GM19043 (cell line): Measurements from ENCODE around the gene ZNF692.
"Not testable (repeated sequence)": the region's sequence is repeated elsewhere in the genome, so short reads cannot be mapped to it uniquely, and the experiment has no call there.

Experiments used
- ATAC-seq: cut with Tn5 transposase; IDR thresholded peaks from one replicate; pipeline ENCODE4 v1.9.1; 2021; ENCODE audit warnings: low read depth; ENCODE audit not compliant: unreplicated experiment

ZNF692 gene

DNA sequence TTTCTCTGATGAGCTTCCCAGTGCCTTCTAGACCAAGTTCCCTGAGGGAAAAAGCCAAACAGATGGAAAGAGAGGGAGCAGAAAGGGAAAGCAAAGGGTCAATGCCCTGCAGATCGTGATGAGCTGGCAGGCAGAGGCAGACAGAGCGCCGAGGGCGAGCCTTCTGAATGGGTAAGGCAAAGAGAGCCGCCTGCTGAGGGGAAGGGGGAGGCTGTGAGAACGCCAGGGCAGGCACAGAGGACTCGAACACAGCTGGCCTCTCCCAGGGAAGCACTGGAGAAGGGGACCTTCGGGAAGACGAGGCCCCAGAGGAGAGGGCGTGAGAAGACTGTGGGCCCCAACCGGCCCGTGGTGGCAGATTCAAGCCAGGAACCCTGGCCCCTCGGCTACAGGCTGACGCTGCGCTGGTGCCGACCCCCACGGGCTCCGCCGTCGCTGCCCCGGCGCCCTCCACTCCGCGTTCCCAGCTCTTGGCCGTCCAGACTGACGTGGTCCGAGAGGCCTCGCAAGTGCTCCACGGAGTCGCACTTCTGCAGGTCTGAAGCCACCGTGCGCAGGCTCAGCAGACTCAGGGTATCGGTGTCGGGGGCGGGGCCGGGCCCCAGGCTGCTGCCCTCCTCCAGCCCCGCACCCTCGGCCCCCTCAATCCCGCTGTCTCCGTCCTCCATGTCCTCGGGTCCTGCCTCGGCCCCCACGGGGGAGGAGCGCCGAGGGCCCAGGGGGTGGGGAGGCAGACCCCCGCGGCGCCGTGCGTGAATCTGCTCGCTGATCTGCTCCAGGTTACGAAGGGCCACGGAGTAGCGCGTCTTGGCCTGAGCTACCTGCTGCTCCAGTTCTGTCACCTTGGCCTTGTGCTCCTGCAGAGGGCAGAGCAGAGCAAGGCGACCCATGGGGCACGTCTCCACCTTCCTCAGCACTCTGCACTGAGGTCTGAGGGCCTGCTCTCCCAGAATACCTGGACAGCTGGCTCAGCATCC is 47.1 kb downstream of the ZNF692 start:
- no peak for ATAC-seq

DNA sequence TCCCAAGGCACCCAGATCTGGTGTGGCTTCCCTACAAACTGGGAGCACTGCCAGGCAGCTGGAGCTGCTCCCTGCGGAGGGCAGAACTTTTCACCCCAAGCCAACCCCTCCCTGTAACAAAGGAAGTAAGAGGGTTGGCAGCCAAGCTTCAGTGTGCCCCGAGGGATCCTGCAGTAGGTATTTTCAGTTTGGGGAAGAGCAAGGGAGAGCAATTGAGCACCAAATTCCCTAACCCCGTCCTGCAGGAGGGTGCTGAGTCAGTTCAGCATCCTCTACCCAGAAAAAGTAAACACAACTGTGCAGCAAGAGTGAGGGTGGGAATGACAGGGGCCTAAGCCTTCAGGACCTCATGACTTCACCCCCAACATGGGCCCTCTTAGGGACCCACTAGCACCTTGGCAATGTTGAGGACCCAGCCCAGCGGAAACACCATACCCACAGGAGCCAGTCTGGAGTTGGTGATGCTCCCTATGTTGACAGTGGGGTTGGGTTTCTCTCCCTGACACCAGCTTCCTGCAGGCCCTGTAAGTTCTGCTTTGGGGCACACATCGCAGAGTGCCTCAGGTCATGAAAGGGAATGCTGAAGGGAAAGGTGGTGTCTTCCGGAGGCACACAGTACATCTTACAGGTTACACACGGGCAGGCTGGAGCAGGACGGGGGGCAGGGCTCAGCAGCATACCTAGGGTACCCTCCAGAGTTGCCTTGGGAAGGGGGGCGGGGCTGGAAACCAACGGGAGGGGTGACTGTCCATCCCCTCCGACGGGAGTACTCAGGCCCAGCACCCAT is 48.0 kb downstream of the ZNF692 start:
- ATAC-seq = no peak

DNA sequence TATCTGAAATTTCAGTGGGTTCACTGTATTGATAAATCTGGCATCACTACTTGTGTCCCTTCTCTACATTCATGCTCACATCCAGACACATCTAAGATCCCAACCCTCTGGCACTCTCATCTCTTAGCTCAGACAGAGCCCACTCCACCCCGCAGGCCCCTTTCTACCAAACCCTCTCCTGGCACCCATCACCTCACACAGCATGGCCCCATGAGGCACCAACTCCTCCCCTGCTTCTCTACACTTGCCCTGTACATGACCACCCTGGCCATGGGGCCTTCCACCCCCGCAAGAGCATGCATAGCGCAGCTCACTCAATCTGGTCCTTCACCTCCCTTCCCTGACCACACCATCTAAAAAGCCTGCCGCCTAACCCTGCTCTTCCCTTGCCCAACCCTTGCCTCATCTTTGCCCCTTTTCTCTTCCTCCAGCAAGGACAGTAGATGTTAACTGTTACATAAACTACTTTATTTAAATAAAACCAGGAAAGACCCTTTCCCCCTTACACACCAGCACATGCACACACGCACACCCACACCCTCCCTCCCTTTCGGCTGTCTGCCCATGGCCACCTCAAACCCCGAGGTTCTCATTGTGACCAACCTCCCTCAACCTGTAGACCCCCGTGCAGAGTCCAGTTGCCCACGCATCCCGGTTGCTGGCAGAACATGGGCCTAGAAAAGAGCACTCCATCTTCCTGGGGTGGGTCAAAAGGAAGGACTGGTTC is 48.7 kb downstream of the ZNF692 start:
- no peak for ATAC-seq

DNA sequence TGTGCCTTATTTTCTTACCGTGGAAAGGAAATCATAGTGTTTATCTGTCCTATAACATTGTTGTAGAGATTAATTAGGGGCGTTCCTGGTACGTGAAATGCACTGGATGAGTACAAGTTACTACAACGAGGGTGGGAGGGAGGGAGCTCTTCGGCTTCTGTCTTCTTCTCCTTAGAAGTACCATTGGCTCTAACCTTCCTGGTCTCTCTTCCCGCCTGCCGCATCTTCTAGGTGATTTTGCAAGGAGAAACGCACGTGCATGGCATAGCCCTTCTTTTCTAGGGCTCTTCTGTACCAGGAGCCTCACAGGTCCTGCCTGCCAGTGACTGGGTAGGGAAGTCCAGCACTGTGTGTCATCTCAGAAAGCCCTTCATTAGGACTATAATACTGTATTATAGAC is 50.0 kb downstream of the ZNF692 start:
- ATAC-seq = no peak

GRCh38 chr1:248807067-248807737 is 51.7 kb downstream of the ZNF692 start:
- ATAC-seq = peak; percentile 45

DNA sequence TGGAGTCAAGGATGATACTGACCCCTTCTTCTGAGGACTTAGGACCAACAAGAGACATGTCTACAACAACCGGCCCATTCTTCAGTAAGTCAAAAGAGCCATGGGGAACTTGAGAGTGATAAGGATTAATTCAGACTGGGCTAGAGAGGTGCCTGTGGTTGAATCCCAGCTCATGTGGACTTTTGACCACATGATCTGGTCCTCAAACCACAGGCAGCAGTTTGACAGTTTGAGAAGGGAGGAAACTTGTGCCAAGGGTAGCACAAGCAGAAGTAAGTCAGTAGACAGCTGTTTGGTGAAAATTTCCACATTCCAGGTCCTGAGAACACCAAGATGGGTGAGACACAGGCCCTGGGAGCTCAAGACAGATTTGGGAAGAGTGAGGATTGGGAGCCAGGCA is 53.0 kb downstream of the ZNF692 start:
- ATAC-seq = no peak

GRCh38 chr1:248804771-248805681 is 53.9 kb downstream of the ZNF692 start:
- peak; percentile 82 for ATAC-seq

- ATAC-seq = not testable (repeated sequence)
Observed at GRCh38 chr1:248803501-248803900, 55.4 kb downstream of the ZNF692 start.

DNA sequence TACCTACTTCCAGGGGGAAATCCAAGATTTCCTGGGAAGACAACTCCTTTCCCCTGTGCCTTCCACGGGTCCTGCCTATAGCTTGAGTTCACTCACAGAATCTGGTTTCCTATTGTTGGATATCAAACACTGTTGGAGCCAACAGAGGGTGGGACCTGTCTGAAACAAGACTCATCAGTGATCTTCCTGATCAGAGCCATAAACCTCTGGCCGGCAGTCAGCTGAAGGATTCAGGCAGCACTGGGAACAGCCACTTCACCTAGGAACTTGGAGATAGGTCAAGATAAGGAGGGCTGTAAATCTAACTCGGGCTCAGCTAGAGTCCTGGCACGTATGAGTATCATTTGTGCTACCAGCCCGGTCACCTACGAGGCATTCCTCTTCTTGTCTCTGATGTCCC is 56.4 kb downstream of the ZNF692 start:
- ATAC-seq = no peak

DNA sequence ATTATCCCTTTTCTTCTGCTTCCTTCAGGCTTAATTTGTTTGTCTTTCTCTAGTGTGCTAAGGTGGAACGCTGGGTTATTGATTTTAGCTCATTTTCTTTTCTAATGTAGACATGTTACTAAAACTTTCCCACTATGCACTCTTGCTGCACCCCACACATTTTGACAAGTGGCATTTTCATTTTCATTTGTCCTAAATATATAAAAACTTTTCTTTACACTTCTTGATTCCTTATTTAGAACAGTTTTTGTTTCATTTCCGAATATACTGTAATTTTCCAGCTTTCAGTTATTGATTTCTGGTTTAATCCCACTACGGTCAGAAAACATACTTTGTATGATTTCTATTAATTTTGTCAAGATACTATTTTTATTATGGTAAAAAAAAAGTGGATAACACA is 58.4 kb downstream of the ZNF692 start:
- ATAC-seq = no peak
